Loucy (cell line): ENCODE measurements around the gene DTX3.

Experiments used
- CTCF ChIP-seq: fragments of 200-600 bp; sonication (generic); conservative IDR thresholded peaks from 2 replicates; pipeline ENCODE4 v1.5.1; 2014; ENCODE audit warnings: mild to moderate bottlenecking, antibody characterized with exemption, low read length
- EZH2phosphoT487 ChIP-seq: fragments of 200-600 bp; IDR thresholded peaks from 2 replicates; pipeline ENCODE4 v1.6.1; 2018; ENCODE audit warnings: antibody characterized with exemption, mild to moderate bottlenecking, moderate library complexity, borderline replicate concordance

- no peak for TF ChIP-seq CTCF
- TF ChIP-seq EZH2phosphoT487, result no peak
These were observed 26.5 kb upstream of the DTX3 start for GRCh38 chr12:57577981-57578758.
